Measurements from ENCODE around the gene DTNBP1.

Gene DTNBP1

GRCh38 chr6:15573384-15573783, 89.4 kb downstream of the DTNBP1 start:
- DNase-seq (ENCODE audit: low spot score) = no peak
- in situ Hi-C loops (cut with MboI; ENCODE audit: low sequenced_read_pairs, unreplicated experiment) = no loop called here
- no peak for TF ChIP-seq CTCF (IDR thresholded peaks at IDR 0.05; ENCODE audit: borderline replicate concordance, control extremely low read depth, extremely low read depth, insufficient read depth, missing control alignments)

DNA sequence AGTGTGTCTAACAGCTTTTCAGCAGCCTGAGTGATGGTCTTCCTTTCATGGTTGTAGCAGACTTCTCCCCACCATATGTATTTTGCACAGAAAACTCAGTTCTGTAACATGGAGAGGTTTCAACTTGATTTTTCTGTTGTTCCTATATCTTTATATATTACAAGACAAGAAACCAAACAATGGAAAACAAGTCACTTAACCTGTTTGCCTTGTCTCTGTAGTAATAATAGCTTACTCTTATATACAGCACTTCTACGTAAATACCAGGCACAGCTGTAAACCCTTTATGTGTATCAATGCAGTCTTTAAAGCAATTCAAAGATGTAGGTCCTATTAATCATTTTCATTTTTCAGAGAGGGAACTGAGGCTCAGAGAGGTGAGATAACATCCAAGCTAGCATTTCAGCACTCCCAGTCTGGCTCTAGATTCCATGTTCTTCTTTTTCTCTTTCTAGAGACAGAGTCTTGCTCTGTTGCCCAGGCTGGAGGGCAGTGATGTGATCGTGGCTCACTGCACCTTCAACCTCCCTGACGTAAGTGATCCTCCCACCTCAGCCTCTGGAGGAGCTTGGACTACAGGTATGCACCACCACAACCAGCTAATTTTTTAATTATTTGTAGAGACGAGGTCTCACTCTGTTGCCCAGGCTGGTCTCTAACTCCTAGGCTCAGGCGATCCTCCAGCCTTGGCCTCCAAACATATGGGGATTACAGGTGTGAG, 90.4 kb downstream of the DTNBP1 start:
- DNase-seq (ENCODE audit: low spot score) = no peak
- no peak for TF ChIP-seq CTCF (IDR thresholded peaks at IDR 0.05; ENCODE audit: borderline replicate concordance, control extremely low read depth, extremely low read depth, insufficient read depth, missing control alignments)
- in situ Hi-C loops (cut with MboI; ENCODE audit: low sequenced_read_pairs, unreplicated experiment) = no loop called here

- no peak for TF ChIP-seq CTCF (IDR thresholded peaks at IDR 0.05; ENCODE audit: borderline replicate concordance, control extremely low read depth, extremely low read depth, insufficient read depth, missing control alignments)
- no peak for DNase-seq (ENCODE audit: low spot score)
- in situ Hi-C loops (cut with MboI; ENCODE audit: low sequenced_read_pairs, unreplicated experiment) = no loop called here
These were observed 92.7 kb downstream of the DTNBP1 start for GRCh38 chr6:15570171-15570570.

DNA sequence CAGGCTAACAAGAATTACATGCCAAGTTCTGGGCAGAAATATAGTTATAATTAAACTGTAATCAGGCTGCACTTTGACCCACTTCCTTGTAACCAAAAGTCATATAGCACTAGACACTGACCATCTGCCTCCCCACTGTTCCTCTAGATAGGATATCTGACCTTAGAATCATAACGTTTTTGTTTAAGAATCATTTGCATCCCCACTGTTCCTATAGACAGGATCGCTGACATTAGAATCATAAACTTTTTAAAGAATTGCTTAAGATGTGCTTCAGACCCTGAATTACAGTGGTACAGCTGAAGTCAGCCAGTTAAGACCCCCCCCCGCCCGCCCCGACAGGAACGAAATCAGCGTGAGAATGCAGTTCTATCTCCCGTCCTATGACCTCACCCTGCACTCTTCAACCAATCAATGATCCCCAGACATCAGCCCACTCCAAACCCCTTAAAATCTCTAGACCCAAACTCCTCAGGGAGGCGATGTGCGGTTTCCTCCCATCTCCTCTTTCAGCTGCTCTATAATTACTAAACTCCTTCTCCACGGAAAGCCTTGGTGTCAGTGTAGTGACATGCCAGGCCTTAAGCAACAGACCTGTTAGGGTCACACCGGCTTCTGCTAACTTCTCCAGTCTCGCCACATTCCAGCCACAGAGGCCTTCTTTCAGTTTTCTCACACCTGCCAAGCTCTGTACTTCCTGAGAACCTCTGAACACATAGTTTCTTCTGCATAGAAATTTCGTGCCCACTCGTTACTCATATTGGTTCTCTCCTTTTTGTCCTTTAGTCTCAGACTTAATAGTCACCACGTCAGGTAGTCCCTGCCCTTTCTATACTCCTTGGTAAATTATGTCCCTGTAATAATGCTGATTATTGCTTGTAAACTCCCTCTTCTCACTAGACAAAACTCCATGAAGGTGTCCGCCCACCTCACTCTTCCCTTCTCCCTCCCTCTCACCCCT, 93.5 kb downstream of the DTNBP1 start:
- no peak for DNase-seq (ENCODE audit: low spot score)
- no peak for TF ChIP-seq CTCF (IDR thresholded peaks at IDR 0.05; ENCODE audit: borderline replicate concordance, control extremely low read depth, extremely low read depth, insufficient read depth, missing control alignments)
- in situ Hi-C loops (cut with MboI; ENCODE audit: low sequenced_read_pairs, unreplicated experiment) = no loop called here

DNA sequence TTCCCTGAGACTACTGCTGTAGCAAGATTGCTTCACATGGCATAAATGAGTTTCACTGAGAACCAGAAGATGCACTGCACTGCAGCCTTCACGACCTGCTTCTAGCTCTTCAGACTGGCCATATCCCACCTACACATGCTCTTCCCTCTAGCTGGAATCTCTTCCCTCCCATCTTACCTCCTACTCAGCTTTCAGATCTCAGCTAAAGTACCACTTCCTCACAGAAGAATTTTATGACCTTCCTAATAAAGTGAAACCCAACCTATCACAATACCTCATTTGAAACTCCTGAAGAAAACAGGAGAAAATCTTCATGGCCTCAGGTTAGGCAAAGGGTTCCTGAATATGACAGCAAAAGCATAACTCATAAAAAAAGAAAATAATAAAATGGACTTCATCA, 99.9 kb downstream of the DTNBP1 start:
- in situ Hi-C loops (cut with MboI; ENCODE audit: low sequenced_read_pairs, unreplicated experiment) = no loop called here
- TF ChIP-seq CTCF (IDR thresholded peaks at IDR 0.05; ENCODE audit: borderline replicate concordance, control extremely low read depth, extremely low read depth, insufficient read depth, missing control alignments) = no peak
- DNase-seq (ENCODE audit: low spot score) = no peak

- no peak for TF ChIP-seq CTCF (IDR thresholded peaks at IDR 0.05; ENCODE audit: borderline replicate concordance, control extremely low read depth, extremely low read depth, insufficient read depth, missing control alignments)
- DNase-seq (ENCODE audit: low spot score) = no peak
- in situ Hi-C loops (cut with MboI; ENCODE audit: low sequenced_read_pairs, unreplicated experiment) = no loop called here
These were observed 101.2 kb downstream of the DTNBP1 start for GRCh38 chr6:15561447-15562199.

Data from GM13976 (cell line).